HCT116 (cell line): Measurements from ENCODE around the gene SSH2. TPM values are rescaled to one million over a fixed set of nuclear protein-coding genes. Genes with fewer than 3 reads are reported as not detected.

Experiments used
- ATAC-seq: fragments of 200-7000 bp; cut with Tn5 transposase; 2 replicates; pipeline ENCODE4 v1.9.1; 2020; ENCODE audit warnings: mild to moderate bottlenecking, moderate library complexity
- BruUV-seq: library from RNA; stranded (reverse); fragments of 400-500 nt; replicated peaks from 2 replicates; lab custom pipeline; 2021; lab: Mats Ljungman, UMichigan
- CTCF ChIA-PET: fragments of 300-600 bp; sonication (Branson Sonifier 250); formaldehyde crosslinking; loops from one replicate; lab custom pipeline; 2021; ENCODE audit warnings: antibody characterized with exemption; lab: Charles Lee
- POLR2A ChIA-PET: fragments of 300-600, 350-600 bp; sonication (Branson Sonifier 250); formaldehyde crosslinking; loops from one replicate; lab custom pipeline; 2021; ENCODE audit warnings: antibody characterized with exemption; lab: Charles Lee
- RAD21 ChIA-PET, 2 experiments: fragments of 300-600 bp; sonication (Branson Sonifier 250); formaldehyde crosslinking; loops; one replicate each; lab custom pipeline; 2023; ENCODE audit warnings: low total read pairs in 2 of 2; ENCODE audit not compliant: uncharacterized antibody in 2 of 2, unreplicated experiment in 2 of 2, low non-redundant PET in 1 of 2; lab: Charles Lee
- DNase-seq: peaks from one replicate; pipeline ENCODE4 v3.0.0-alpha.2; 2010; ENCODE audit warnings: low read depth, low spot score
- H2AFZ ChIP-seq: fragments of 200-600 bp; shearing (Covaris generic), sonication (generic); 2 replicates; pipeline ENCODE4 v1.6.1; 2017; ENCODE audit warnings: low read depth, mixed run types, mixed read lengths, antibody characterized with exemption, low read length; ENCODE audit not compliant: poor library complexity, severe bottlenecking
- H3K27ac ChIP-seq: 2 replicates; pipeline ENCODE4 v1.5.1; 2012; ENCODE audit warnings: low read depth, low read length
- H3K27me3 ChIP-seq: fragments of 200-600 bp; sonication (generic); 2 replicates; pipeline ENCODE4 v1.6.1; 2016; ENCODE audit warnings: mixed run types, low read length, mixed read lengths; ENCODE audit not compliant: insufficient read depth
- H3K36me3 ChIP-seq, 2 experiments: fragments of 200-500 bp in 1 of 2; fragments of 200-600 bp in 1 of 2; sonication (Bioruptor generic) in 1 of 2; sonication (generic) in 1 of 2; 2 replicates each; pipeline versions ENCODE4 v1.5.1 to v1.6.1; 2014 to 2016; ENCODE audit warnings: low read length in 2 of 2, inconsistent platforms in 1 of 2, mixed read lengths in 1 of 2, mixed run types in 1 of 2; ENCODE audit not compliant: insufficient read depth in 2 of 2, control insufficient read depth in 1 of 2
- H3K4me1 ChIP-seq, 2 experiments: fragments of 200-600 bp in 1 of 2; sonication (generic) in 1 of 2; 2 replicates each; pipeline versions ENCODE4 v1.5.1 to v1.6.1; 2012 to 2017; ENCODE audit warnings: low read length in 2 of 2, inconsistent platforms in 1 of 2, mild to moderate bottlenecking in 1 of 2, mixed read lengths in 1 of 2, mixed run types in 1 of 2, moderate library complexity in 1 of 2; ENCODE audit not compliant: insufficient read depth in 2 of 2, control insufficient read depth in 1 of 2
- H3K4me2 ChIP-seq: fragments of 200-600 bp; sonication (generic); 2 replicates; pipeline ENCODE4 v1.6.1; 2017; ENCODE audit warnings: mixed run types, low read length, mixed read lengths
- H3K4me3 ChIP-seq, 2 experiments: fragments of 200-600 bp in 1 of 2; sonication (generic) in 1 of 2; replicated peaks in 1 of 2; 2 replicates each; pipeline ENCODE4 v1.5.1; 2011 to 2016; ENCODE audit warnings: low read length in 2 of 2, control low read depth in 1 of 2, low read depth in 1 of 2, mild to moderate bottlenecking in 1 of 2, mixed read lengths in 1 of 2, mixed run types in 1 of 2
- H3K79me2 ChIP-seq: fragments of 200-600 bp; sonication (generic); 2 replicates; pipeline ENCODE4 v1.6.1; 2017; ENCODE audit warnings: mild to moderate bottlenecking, mixed run types, low read length, moderate library complexity, mixed read lengths; ENCODE audit not compliant: insufficient read depth
- H3K9ac ChIP-seq: fragments of 200-600 bp; sonication (generic); 2 replicates; pipeline ENCODE4 v1.6.1; 2016; ENCODE audit warnings: low read length, mixed read lengths
- H3K9me2 ChIP-seq: fragments of 200-600 bp; sonication (generic), shearing (Covaris generic); 2 replicates; pipeline ENCODE4 v1.6.1; 2017; ENCODE audit warnings: mixed run types, mild to moderate bottlenecking, moderate library complexity; ENCODE audit not compliant: insufficient read depth
- H3K9me3 ChIP-seq, 2 experiments: fragments of 200-500 bp in 1 of 2; fragments of 200-600 bp in 1 of 2; sonication (Bioruptor generic) in 1 of 2; sonication (generic) in 1 of 2; 2 replicates each; pipeline ENCODE4 v1.6.1; 2014 to 2017; ENCODE audit warnings: low read length in 2 of 2, mixed read lengths in 2 of 2, inconsistent platforms in 1 of 2, low read depth in 1 of 2, mild to moderate bottlenecking in 1 of 2, mixed run types in 1 of 2, moderate library complexity in 1 of 2; ENCODE audit not compliant: control insufficient read depth in 1 of 2, insufficient read depth in 1 of 2
- H4K20me1 ChIP-seq: fragments of 200-600 bp; sonication (generic), shearing (Covaris generic); 2 replicates; pipeline ENCODE4 v1.6.1; 2017; ENCODE audit warnings: mixed run types, mild to moderate bottlenecking, moderate library complexity; ENCODE audit not compliant: insufficient read depth
- ELF1 ChIP-seq: IDR thresholded peaks from 2 replicates; pipeline ENCODE4 v1.6.1; 2012; ENCODE audit warnings: low read depth, borderline replicate concordance
- RAD21 ChIP-seq: IDR thresholded peaks from 2 replicates; pipeline ENCODE4 v1.6.1; 2012; ENCODE audit warnings: low read depth, mild to moderate bottlenecking
- YY1 ChIP-seq: IDR thresholded peaks from 2 replicates; pipeline ENCODE4 v1.6.1; 2011; ENCODE audit warnings: low read length, low read depth, moderate library complexity, mild to moderate bottlenecking; ENCODE audit not compliant: insufficient replicate concordance; ENCODE audit errors: extremely low read depth
- intact Hi-C: fragments of 100-400 bp; cut with micrococcal nuclease; formaldehyde crosslinking; loops from 2 replicates; pipeline ENCODE4 v1.10.0; 2022
- total RNA-seq: library from RNA; stranded (reverse); gene quantifications from one replicate; pipeline ENCODE4 v1.2.1, GENCODE V29; 2021; ENCODE audit not compliant: unreplicated experiment
- TF ChIP-seq, protein P1 (sequence below): IDR thresholded peaks from 2 replicates; pipeline ENCODE4 v1.6.1; 2012; ENCODE audit warnings: low read depth
- TF ChIP-seq, protein P2 (sequence below), 3 experiments: fragments of 200-600 bp in 1 of 3; sonication (generic) in 1 of 3; IDR thresholded peaks in 2 of 3; conservative IDR thresholded peaks in 1 of 3; 2 replicates each; pipeline ENCODE4 v1.5.1; 2012 to 2017; ENCODE audit warnings: low read depth in 2 of 3, low read length in 2 of 3, antibody characterized with exemption in 1 of 3, borderline replicate concordance in 1 of 3, control low read depth in 1 of 3, mild to moderate bottlenecking in 1 of 3, mixed read lengths in 1 of 3, mixed run types in 1 of 3, moderate library complexity in 1 of 3; ENCODE audit not compliant: insufficient read depth in 1 of 3

The SSH2 gene
- total RNA-seq, 1 experiment from 2014 or later: 17.0 TPM

GRCh38 chr17:29620271-29620670, 309.8 kb downstream of the SSH2 start:
- Histone ChIP-seq H3K4me2 (peak overlapping the region; percentile 97), H3K4me3 (peak overlapping the region; percentile 6 to 12; a peak in 1 of 4 replicates), H2AFZ (no peak overlapping the region), H4K20me1 (no peaks in the 10 kb centered on the region), H3K79me2 (no peaks in the 10 kb centered on the region), H3K4me1 (peaks cover 54 to 92% of the 10 kb centered on the region in 2 experiments), H3K9me3 (no peaks in the 10 kb centered on the region), H3K36me3 (no peaks in the 10 kb centered on the region), H3K9me2 (no peaks in the 10 kb centered on the region), H3K9ac (peak overlapping the region; percentile 14; the same call in 1 of the 2 replicates), H3K27me3 (no peaks in the 10 kb centered on the region), H3K27ac (peak overlapping the region; percentile 37; the same call in 1 of the 2 replicates)
- CTCF ChIA-PET: interaction anchor here (0.7 to 4.6 kb wide), 5 partner anchors 19 to 474 kb away, joined by 3 to 61 read pairs (median 17); partner anchors contain the start of genes ANKRD13B and SSH2
- RAD21 ChIA-PET: interaction anchor here in 1 of 2 experiments (1.5 kb wide), 1 partner anchor 19 kb away, joined by 7 read pairs; no protein-coding TSS in a partner anchor
- BruUV-seq: no TSS peak
- DNase-seq (peak; percentile 33), ATAC-seq (peak; percentile 16; the same call in 1 of the 2 replicates)
- POLR2A ChIA-PET: no interaction called here
- intact Hi-C loops: no loop called here
- peak; percentile 36 for TF ChIP-seq YY1
- TF ChIP-seq, protein P1, sequence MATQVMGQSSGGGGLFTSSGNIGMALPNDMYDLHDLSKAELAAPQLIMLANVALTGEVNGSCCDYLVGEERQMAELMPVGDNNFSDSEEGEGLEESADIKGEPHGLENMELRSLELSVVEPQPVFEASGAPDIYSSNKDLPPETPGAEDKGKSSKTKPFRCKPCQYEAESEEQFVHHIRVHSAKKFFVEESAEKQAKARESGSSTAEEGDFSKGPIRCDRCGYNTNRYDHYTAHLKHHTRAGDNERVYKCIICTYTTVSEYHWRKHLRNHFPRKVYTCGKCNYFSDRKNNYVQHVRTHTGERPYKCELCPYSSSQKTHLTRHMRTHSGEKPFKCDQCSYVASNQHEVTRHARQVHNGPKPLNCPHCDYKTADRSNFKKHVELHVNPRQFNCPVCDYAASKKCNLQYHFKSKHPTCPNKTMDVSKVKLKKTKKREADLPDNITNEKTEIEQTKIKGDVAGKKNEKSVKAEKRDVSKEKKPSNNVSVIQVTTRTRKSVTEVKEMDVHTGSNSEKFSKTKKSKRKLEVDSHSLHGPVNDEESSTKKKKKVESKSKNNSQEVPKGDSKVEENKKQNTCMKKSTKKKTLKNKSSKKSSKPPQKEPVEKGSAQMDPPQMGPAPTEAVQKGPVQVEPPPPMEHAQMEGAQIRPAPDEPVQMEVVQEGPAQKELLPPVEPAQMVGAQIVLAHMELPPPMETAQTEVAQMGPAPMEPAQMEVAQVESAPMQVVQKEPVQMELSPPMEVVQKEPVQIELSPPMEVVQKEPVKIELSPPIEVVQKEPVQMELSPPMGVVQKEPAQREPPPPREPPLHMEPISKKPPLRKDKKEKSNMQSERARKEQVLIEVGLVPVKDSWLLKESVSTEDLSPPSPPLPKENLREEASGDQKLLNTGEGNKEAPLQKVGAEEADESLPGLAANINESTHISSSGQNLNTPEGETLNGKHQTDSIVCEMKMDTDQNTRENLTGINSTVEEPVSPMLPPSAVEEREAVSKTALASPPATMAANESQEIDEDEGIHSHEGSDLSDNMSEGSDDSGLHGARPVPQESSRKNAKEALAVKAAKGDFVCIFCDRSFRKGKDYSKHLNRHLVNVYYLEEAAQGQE: no peak

DNA sequence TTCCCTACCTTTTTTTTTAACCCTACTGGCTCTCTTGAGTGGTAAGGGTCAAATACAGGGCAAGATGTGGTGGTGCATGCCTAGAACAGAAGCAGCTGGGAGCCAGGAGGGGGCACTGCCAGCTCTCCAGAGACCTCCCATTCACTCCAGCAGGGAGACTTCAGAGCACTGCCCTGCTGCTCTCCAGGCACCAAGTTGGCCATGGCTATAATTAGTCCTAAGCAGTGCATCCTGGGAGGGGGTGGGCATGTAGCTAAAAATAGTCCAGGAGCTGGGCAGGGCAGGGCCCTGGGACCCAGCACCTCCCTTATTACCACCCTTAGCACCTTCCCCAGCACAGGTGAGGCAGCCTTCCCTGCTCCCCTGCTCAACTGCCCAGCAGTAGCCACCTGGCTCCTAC, 310.8 kb downstream of the SSH2 start:
- H4K20me1 ChIP-seq: no peaks in the 10 kb centered on the region
- peak overlapping the region in 1 of 2 experiments; percentile 18; a peak in 1 of 4 replicates for H3K4me3 ChIP-seq
- peak overlapping the region; percentile 37; the same call in 1 of the 2 replicates for H3K27ac ChIP-seq
- no peaks in the 10 kb centered on the region for H3K27me3 ChIP-seq
- no peaks in the 10 kb centered on the region for H3K36me3 ChIP-seq
- ChIA-PET POLR2A (interaction anchor here (0.5 kb wide), 1 partner anchor 189 kb away, joined by 4 read pairs; no protein-coding TSS in a partner anchor), CTCF (interaction anchor here (0.6 to 4.6 kb wide), 11 partner anchors 11 to 720 kb away, joined by 3 to 61 read pairs (median 16); partner anchors contain the start of genes ANKRD13B and SSH2), RAD21 (interaction anchor here (0.6 to 1.5 kb wide), 3 partner anchors 20 to 115 kb away, joined by 3 to 7 read pairs (median 3); no protein-coding TSS in a partner anchor)
- H3K9me2 ChIP-seq: no peaks in the 10 kb centered on the region
- H3K4me1 ChIP-seq: peaks cover 54 to 83% of the 10 kb centered on the region in 2 experiments
- no peak overlapping the region for H2AFZ ChIP-seq
- no peaks in the 10 kb centered on the region for H3K9me3 ChIP-seq
- TF ChIP-seq ELF1 (no peak), RAD21 (peak; percentile 56; the same call in 1 of the 2 replicates)
- TF ChIP-seq, protein P2, sequence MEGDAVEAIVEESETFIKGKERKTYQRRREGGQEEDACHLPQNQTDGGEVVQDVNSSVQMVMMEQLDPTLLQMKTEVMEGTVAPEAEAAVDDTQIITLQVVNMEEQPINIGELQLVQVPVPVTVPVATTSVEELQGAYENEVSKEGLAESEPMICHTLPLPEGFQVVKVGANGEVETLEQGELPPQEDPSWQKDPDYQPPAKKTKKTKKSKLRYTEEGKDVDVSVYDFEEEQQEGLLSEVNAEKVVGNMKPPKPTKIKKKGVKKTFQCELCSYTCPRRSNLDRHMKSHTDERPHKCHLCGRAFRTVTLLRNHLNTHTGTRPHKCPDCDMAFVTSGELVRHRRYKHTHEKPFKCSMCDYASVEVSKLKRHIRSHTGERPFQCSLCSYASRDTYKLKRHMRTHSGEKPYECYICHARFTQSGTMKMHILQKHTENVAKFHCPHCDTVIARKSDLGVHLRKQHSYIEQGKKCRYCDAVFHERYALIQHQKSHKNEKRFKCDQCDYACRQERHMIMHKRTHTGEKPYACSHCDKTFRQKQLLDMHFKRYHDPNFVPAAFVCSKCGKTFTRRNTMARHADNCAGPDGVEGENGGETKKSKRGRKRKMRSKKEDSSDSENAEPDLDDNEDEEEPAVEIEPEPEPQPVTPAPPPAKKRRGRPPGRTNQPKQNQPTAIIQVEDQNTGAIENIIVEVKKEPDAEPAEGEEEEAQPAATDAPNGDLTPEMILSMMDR (IDR thresholded peaks at IDR 0.05 in 2 of 3, conservative IDR thresholded peaks at IDR 0.05 in 1 of 3; ENCODE audit: borderline replicate concordance in 1 of 3, insufficient read depth in 1 of 3, low read depth in 2 of 3, low read length in 2 of 3): peak in 2 of 3 experiments; percentile 52 to 55; a peak in 3 of 6 replicates
- no peaks in the 10 kb centered on the region for H3K79me2 ChIP-seq
- intact Hi-C loops: no loop called here
- DNase-seq (no peak), ATAC-seq (peak; percentile 15)
- no peak overlapping the region for H3K9ac ChIP-seq
- peak overlapping the region; percentile 97 for H3K4me2 ChIP-seq
- no TSS peak for BruUV-seq
